ENCODE data around the gene RAB6B.

Gene RAB6B

GRCh38 chr3:133851931-133852330, 43.8 kb downstream of the RAB6B start:
- no peak for TF ChIP-seq MYC (IDR thresholded peaks at IDR 0.05; ENCODE audit: low read depth, low read length)
- TF ChIP-seq POLR2A (IDR thresholded peaks at IDR 0.05; ENCODE audit: extremely low read depth, insufficient read length), result no peak
- TF ChIP-seq MAX (IDR thresholded peaks at IDR 0.05; ENCODE audit: low read depth, low read length), result no peak
- TF ChIP-seq, protein P1, sequence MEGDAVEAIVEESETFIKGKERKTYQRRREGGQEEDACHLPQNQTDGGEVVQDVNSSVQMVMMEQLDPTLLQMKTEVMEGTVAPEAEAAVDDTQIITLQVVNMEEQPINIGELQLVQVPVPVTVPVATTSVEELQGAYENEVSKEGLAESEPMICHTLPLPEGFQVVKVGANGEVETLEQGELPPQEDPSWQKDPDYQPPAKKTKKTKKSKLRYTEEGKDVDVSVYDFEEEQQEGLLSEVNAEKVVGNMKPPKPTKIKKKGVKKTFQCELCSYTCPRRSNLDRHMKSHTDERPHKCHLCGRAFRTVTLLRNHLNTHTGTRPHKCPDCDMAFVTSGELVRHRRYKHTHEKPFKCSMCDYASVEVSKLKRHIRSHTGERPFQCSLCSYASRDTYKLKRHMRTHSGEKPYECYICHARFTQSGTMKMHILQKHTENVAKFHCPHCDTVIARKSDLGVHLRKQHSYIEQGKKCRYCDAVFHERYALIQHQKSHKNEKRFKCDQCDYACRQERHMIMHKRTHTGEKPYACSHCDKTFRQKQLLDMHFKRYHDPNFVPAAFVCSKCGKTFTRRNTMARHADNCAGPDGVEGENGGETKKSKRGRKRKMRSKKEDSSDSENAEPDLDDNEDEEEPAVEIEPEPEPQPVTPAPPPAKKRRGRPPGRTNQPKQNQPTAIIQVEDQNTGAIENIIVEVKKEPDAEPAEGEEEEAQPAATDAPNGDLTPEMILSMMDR (IDR thresholded peaks at IDR 0.05; ENCODE audit: low read depth, low read length), result no peak
- no peak overlapping the region for H3K4me3 ChIP-seq (ENCODE audit: low read depth, low read length)
- DNase-seq (ENCODE audit: low read depth), result no peak

DNA sequence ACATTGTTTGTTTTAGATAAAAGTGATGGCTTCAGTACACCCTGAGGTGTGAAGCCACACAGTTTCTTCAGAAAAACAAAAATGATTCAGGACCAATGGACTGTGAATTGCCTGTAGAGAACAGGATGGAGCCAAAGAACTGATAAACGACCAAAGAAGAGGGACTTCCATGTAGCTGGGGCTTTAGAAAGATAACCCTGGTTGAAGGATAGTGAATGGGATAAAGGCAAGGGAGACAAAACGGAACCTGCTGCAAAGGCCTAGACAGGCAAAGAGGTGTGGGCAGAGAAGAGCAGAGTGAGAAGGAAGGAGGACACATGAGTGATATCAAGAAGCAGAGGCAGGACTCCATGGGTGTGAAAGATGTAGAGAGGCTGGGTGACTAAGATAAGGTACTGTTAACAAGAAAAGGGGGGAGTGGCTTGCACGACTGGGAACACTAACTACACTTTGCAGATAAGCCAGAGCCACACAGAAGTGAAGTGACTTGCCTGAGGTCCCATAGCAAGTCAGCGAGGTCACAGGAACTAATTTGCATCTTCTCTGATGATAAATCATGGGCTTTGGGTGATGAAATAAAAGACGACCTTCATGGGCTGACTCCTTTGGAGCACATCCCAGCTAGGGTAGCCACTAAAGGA, 44.3 kb downstream of the RAB6B start:
- peak; percentile 22 for DNase-seq (ENCODE audit: low read depth)
- TF ChIP-seq MAX (IDR thresholded peaks at IDR 0.05; ENCODE audit: low read depth, low read length) (no peak), MYC (IDR thresholded peaks at IDR 0.05; ENCODE audit: low read depth, low read length) (no peak), POLR2A (IDR thresholded peaks at IDR 0.05; ENCODE audit: extremely low read depth, insufficient read length) (no peak)
- TF ChIP-seq, protein P1 (IDR thresholded peaks at IDR 0.05; ENCODE audit: low read depth, low read length), result no peak
- H3K4me3 ChIP-seq (ENCODE audit: low read depth, low read length), result no peak overlapping the region

DNA sequence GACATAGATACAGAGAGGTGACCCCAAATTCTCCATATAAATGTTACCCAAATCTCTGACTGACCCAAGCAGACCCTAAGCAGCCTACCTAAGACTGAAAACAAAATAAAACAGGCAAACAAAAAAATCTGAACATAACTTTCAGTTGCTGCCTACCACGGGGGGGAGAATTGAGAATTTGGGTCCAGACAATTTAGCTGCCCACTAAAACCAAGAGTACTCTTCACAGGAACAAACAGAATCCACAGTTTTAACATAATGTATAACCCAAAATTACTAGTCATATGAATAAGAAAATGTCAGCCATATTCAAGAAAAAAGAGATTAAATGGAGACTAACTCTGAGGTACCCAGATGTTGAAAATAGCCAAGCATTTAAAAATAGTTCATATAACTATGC, 45.6 kb downstream of the RAB6B start:
- DNase-seq (ENCODE audit: low read depth), result no peak
- TF ChIP-seq MAX (IDR thresholded peaks at IDR 0.05; ENCODE audit: low read depth, low read length) (no peak), POLR2A (IDR thresholded peaks at IDR 0.05; ENCODE audit: extremely low read depth, insufficient read length) (no peak), MYC (IDR thresholded peaks at IDR 0.05; ENCODE audit: low read depth, low read length) (no peak)
- TF ChIP-seq, protein P1 (IDR thresholded peaks at IDR 0.05; ENCODE audit: low read depth, low read length), result no peak
- no peak overlapping the region for H3K4me3 ChIP-seq (ENCODE audit: low read depth, low read length)

GRCh38 chr3:133849346-133849745, 46.3 kb downstream of the RAB6B start:
- no peak for DNase-seq (ENCODE audit: low read depth)
- TF ChIP-seq, protein P1 (IDR thresholded peaks at IDR 0.05; ENCODE audit: low read depth, low read length), result no peak
- TF ChIP-seq MAX (IDR thresholded peaks at IDR 0.05; ENCODE audit: low read depth, low read length), result no peak
- no peak for TF ChIP-seq MYC (IDR thresholded peaks at IDR 0.05; ENCODE audit: low read depth, low read length)
- TF ChIP-seq POLR2A (IDR thresholded peaks at IDR 0.05; ENCODE audit: extremely low read depth, insufficient read length), result no peak
- no peak overlapping the region for H3K4me3 ChIP-seq (ENCODE audit: low read depth, low read length)

GRCh38 chr3:133845127-133845526, 50.6 kb downstream of the RAB6B start:
- H3K4me3 ChIP-seq (ENCODE audit: low read depth, low read length), result no peak overlapping the region
- no peak for TF ChIP-seq MAX (IDR thresholded peaks at IDR 0.05; ENCODE audit: low read depth, low read length)
- no peak for TF ChIP-seq MYC (IDR thresholded peaks at IDR 0.05; ENCODE audit: low read depth, low read length)
- TF ChIP-seq, protein P1 (IDR thresholded peaks at IDR 0.05; ENCODE audit: low read depth, low read length), result no peak
- TF ChIP-seq POLR2A (IDR thresholded peaks at IDR 0.05; ENCODE audit: extremely low read depth, insufficient read length), result no peak
- DNase-seq (ENCODE audit: low read depth), result no peak

Data from NB4 (cell line).